Vagina (tissue), 2 donors: ENCODE data around the gene ARAP1. TPM values are rescaled to one million over a fixed set of nuclear protein-coding genes. Genes with fewer than 3 reads are reported as not detected.

Experiments
- DNase-seq, 2 donors: peaks; one replicate each; pipeline ENCODE4 v3.0.0-alpha.2; 2017; ENCODE audit errors: extremely low spot score in 2 of 2
- H3K27ac ChIP-seq: fragments of 200-600 bp; sonication (generic); one replicate; pipeline ENCODE4 v1.5.1; 2019
- H3K27me3 ChIP-seq: fragments of 200-600 bp; sonication (generic); one replicate; pipeline ENCODE4 v1.5.1; 2019
- H3K36me3 ChIP-seq, 2 donors: fragments of 200-600 bp; sonication (generic); one replicate each; pipeline ENCODE4 v1.5.1; 2017 to 2019
- H3K4me1 ChIP-seq: fragments of 200-600 bp; sonication (generic); one replicate; pipeline ENCODE4 v1.5.1; 2019
- H3K4me3 ChIP-seq, 2 donors: fragments of 200-600 bp; sonication (generic); 1 replicate in 1 of 2; 2 replicates in 1 of 2; pipeline ENCODE4 v1.5.1; 2016 to 2019
- H3K9me3 ChIP-seq: fragments of 200-600 bp; sonication (generic); one replicate; pipeline ENCODE4 v1.5.1; 2019
- POLR2A ChIP-seq, 2 donors: fragments of 450-650 bp; IDR thresholded peaks; one replicate each; pipeline ENCODE4 v1.6.1; 2017; ENCODE audit warnings: antibody characterized with exemption in 2 of 2, mild to moderate bottlenecking in 2 of 2, moderate library complexity in 2 of 2
- POLR2AphosphoS5 ChIP-seq, 2 donors: sonication (generic); formaldehyde crosslinking; IDR thresholded peaks; one replicate each; pipeline ENCODE4 v1.9.0; 2017; ENCODE audit warnings: antibody characterized with exemption in 2 of 2, mild to moderate bottlenecking in 2 of 2, low read depth in 1 of 2; ENCODE audit not compliant: insufficient read depth in 1 of 2
- intact Hi-C: fragments of 100-400 bp; cut with DNase I; formaldehyde crosslinking; loops from one replicate; pipeline ENCODE4 v1.15.1; 2023
- total RNA-seq: library from RNA; depleted of rRNA; stranded (reverse); fragments of >200 nt; gene quantifications from one replicate; pipeline ENCODE4 v1.2.3, GENCODE V29; 2016
- TF ChIP-seq, protein P1 (sequence below), 3 experiments: fragments of 450-650 bp in 2 of 3; fragments of 200-600 bp in 1 of 3; sonication (generic) in 1 of 3; IDR thresholded peaks; one replicate each; pipeline ENCODE4 v1.5.1; 2017 to 2019; ENCODE audit warnings: antibody characterized with exemption in 3 of 3, mild to moderate bottlenecking in 2 of 3, moderate library complexity in 2 of 3

ARAP1 gene
- total RNA-seq, 1 donor from 2014 or later = 59.2 TPM

DNA sequence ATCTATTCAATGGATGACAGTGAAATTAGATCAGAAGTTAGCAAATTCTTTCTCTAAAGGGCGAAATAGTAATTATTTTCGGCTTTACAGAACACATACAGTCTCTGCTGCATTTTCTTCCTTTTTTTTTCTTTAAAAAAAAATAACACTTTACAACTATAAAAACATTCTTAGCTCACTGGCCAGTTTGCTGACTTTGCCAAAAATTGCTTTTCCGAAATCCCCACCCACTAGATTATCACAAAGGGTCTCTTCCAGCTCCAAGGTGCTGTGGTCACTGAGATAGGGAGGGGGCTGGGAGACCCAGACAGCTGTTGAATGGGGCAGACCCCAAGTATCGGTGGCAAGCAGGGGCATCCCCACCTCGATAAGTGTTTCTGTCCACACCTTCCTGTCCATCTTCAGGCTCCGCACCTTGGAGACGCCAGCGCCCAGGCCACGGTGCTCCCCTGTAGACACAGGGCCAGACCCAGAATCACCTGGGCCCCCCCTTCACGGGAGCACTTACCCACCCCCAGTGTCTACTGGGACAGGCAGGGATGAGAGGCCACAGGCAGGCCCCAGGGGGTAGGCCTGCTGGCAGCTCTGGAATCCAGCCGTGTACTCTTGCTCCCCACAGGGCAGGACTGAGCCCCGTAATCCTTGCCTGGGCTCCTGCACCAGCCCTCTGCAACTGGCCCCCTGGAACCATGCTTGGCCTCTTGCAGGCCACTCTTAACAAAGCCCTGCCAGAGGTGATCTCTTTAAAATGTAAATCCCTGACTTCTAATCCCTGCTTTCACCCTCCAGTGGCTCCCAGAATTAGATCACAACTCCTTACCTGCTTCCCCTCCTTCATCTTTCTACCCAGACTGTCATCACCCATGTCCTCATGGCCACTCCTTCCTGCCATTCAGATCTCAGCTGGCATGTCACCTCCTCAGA lies 46.5 kb downstream of the ARAP1 start:
- intact Hi-C loops = no loop called here
- H3K4me1 ChIP-seq = peaks cover 33% of the 10 kb centered on the region
- H3K27ac ChIP-seq = no peak overlapping the region
- no peak overlapping the region for H3K4me3 ChIP-seq
- H3K27me3 ChIP-seq = no peaks in the 10 kb centered on the region
- H3K9me3 ChIP-seq = no peaks in the 10 kb centered on the region
- TF ChIP-seq, protein P1, sequence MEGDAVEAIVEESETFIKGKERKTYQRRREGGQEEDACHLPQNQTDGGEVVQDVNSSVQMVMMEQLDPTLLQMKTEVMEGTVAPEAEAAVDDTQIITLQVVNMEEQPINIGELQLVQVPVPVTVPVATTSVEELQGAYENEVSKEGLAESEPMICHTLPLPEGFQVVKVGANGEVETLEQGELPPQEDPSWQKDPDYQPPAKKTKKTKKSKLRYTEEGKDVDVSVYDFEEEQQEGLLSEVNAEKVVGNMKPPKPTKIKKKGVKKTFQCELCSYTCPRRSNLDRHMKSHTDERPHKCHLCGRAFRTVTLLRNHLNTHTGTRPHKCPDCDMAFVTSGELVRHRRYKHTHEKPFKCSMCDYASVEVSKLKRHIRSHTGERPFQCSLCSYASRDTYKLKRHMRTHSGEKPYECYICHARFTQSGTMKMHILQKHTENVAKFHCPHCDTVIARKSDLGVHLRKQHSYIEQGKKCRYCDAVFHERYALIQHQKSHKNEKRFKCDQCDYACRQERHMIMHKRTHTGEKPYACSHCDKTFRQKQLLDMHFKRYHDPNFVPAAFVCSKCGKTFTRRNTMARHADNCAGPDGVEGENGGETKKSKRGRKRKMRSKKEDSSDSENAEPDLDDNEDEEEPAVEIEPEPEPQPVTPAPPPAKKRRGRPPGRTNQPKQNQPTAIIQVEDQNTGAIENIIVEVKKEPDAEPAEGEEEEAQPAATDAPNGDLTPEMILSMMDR (IDR thresholded peaks at IDR 0.05) = no peak
- TF ChIP-seq POLR2AphosphoS5 (IDR thresholded peaks at IDR 0.05; ENCODE audit: insufficient read depth in 1 of 2, low read depth in 1 of 2) = no peak
- no peak for TF ChIP-seq POLR2A (IDR thresholded peaks at IDR 0.05)
- DNase-seq = no peak
- H3K36me3 ChIP-seq = peaks cover 0 to 70% of the 10 kb centered on the region in 2 donors

DNA sequence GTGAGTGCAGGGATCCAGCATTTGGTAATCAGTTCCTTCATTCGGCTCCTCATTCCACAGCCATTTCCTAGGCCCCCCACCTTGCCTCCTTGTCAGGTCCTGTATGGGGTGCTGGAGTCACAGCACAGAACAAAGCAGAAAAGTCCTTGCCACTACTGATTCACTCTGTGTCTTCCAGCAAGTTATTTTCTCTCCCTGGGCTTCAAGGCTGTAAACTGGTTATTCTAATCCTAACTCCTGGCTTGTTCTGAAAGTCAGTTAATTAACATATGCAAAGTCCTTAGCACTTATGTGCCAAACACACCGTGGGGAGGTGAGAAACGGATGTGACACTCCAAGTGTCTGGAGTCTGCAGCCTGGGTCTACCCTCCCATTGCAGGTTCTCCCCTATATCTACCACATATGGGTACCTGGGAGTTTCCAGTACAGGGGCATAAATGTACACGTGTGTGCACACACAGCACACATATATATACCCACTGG lies 47.4 kb downstream of the ARAP1 start:
- H3K27ac ChIP-seq = peak overlapping the region; percentile 81
- H3K36me3 ChIP-seq = peaks cover 0 to 68% of the 10 kb centered on the region in 2 donors
- intact Hi-C loops = no loop called here

DNA sequence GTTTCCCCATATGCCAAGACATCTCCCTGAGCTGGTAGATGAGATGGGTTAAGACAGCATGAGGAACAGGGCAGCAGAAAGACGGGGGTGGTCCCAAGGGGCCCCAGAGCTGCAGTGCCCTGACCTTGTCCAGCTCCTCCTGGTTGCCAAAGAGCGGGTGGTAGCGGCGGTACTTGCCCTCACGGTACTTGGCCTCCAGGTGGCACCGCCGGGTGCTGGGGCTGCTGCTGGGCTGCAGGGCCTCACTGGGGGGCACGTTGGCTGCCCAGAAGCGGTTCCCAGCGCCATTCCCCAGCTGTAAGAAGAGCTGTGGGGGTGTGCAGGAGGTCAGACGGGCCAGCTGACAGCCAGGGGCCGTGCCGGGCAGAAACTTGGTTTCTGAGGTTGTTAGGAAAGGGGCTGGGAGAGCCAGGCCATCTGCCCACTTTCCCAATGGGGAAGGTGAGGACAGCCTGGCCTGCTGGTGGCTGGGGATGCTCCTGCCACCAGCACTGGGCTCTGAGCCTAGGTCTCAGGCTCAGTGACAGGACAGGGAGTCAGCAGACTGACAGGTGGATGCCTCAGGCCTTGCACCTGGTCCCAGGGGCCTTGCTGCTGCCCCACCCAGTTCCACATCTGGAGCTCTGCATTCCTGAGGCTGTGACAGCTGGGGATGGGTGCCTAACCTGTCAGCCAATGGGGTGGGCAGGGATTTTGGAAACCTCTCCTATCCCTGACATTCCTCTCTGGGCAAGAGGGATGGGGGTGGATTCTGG lies 48.0 kb downstream of the ARAP1 start:
- peak overlapping the region; percentile 81 for H3K27ac ChIP-seq
- intact Hi-C loops = no loop called here
- no peaks in the 10 kb centered on the region for H3K27me3 ChIP-seq
- H3K9me3 ChIP-seq = no peaks in the 10 kb centered on the region
- peaks cover 40% of the 10 kb centered on the region for H3K4me1 ChIP-seq
- no peak for DNase-seq
- TF ChIP-seq POLR2A (IDR thresholded peaks at IDR 0.05) (no peak), POLR2AphosphoS5 (IDR thresholded peaks at IDR 0.05; ENCODE audit: insufficient read depth in 1 of 2, low read depth in 1 of 2) (no peak)
- TF ChIP-seq, protein P1 (IDR thresholded peaks at IDR 0.05) = no peak
- peaks cover 0 to 64% of the 10 kb centered on the region in 2 donors for H3K36me3 ChIP-seq
- H3K4me3 ChIP-seq = no peak overlapping the region

More for the DNA sequence above, 47.4 kb downstream of the ARAP1 start:
- no peaks in the 10 kb centered on the region for H3K27me3 ChIP-seq
- no peak overlapping the region for H3K4me3 ChIP-seq
- no peaks in the 10 kb centered on the region for H3K9me3 ChIP-seq
- DNase-seq = no peak
- no peak for TF ChIP-seq POLR2AphosphoS5 (IDR thresholded peaks at IDR 0.05; ENCODE audit: insufficient read depth in 1 of 2, low read depth in 1 of 2)
- TF ChIP-seq, protein P1 (IDR thresholded peaks at IDR 0.05) = no peak
- TF ChIP-seq POLR2A (IDR thresholded peaks at IDR 0.05) = no peak
- H3K4me1 ChIP-seq = peaks cover 40% of the 10 kb centered on the region

DNA sequence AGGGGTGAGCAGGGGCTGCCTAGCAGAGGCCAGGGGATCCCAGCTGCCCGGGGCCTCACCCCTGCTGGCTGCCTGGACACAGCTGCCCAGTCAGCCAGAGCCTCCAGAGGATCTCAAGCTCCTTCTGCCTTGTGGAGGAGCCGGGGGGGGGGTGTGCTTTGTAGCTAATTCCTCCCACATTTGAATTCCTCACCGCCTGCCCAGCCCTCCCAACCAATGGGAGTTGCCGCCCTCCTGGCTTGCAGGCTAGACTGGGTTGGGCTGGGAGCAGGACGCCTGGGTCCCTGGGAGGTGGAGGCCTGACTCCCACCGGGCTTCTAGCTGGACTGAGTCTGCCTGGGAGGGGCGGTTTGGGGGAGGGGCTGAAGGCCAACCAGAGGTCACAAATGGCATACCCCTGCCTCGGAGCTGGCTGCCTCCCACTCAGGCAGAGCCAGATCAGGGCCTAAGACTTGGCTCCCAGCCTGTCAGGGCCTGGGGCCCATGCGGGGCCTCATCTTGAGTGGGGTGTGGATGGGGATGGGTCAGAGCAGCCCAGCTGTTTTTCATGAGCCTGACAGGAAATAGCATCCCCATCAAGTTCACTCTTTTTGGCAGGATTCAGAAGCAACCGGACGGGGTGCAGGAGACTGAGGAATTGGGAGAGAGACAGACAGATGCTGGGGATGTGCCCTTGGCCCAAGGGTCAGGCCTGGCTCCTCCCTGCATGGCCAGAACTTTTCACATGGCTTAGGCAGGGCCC lies 48.8 kb downstream of the ARAP1 start:
- intact Hi-C loops = no loop called here
- TF ChIP-seq POLR2AphosphoS5 (IDR thresholded peaks at IDR 0.05; ENCODE audit: insufficient read depth in 1 of 2, low read depth in 1 of 2) = peak in 1 of 2 donors; percentile 73
- TF ChIP-seq POLR2A (IDR thresholded peaks at IDR 0.05) = no peak
- Histone ChIP-seq H3K36me3 (peaks cover 0 to 64% of the 10 kb centered on the region in 2 donors), H3K27ac (peak overlapping the region; percentile 81), H3K27me3 (no peaks in the 10 kb centered on the region), H3K9me3 (no peaks in the 10 kb centered on the region), H3K4me3 (peak overlapping the region in 1 of 2 donors; percentile 31), H3K4me1 (peaks cover 40% of the 10 kb centered on the region)
- no peak for DNase-seq
